Astrocyte (in vitro differentiated cells and primary cell): ENCODE data around the gene UBE4B.
"Not testable (repeated sequence)": the region's sequence is repeated elsewhere in the genome, so short reads cannot be mapped to it uniquely, and the experiment has no call there.

ENCODE experiments used
- CTCF ChIP-seq: IDR thresholded peaks from 2 replicates; pipeline ENCODE4 v1.5.1; 2011; ENCODE audit warnings: low read depth, mild to moderate bottlenecking, inconsistent platforms, low read length, moderate library complexity; ENCODE audit not compliant: insufficient read depth
- EZH2 ChIP-seq: IDR thresholded peaks from 2 replicates; pipeline ENCODE4 v1.6.1; 2012; ENCODE audit warnings: mild to moderate bottlenecking, low read length, inconsistent platforms; ENCODE audit not compliant: insufficient read depth

GRCh38 chr1:10005248-10005647 is 27.5 kb upstream of the UBE4B start:
- TF ChIP-seq CTCF, EZH2: not testable (repeated sequence)
